Measurements from ENCODE around the gene BCL2.

BCL2 gene

GRCh38 chr18:63311118-63312018, 8.2 kb downstream of the BCL2 start:
- H3K36me3 ChIP-seq (ENCODE audit: control insufficient read depth, insufficient read depth, low read length) = no peaks in the 10 kb centered on the region
- no peak for DNase-seq
- H3K27ac ChIP-seq (ENCODE audit: insufficient read depth, low read length, poor library complexity, severe bottlenecking) = no peak overlapping the region
- H3K4me1 ChIP-seq (ENCODE audit: control insufficient read depth, insufficient read depth, low read length, poor library complexity, severe bottlenecking) = peaks cover 41% of the 10 kb centered on the region
- H3K4me3 ChIP-seq (ENCODE audit: insufficient read depth, low read depth, low read length, poor library complexity, severe bottlenecking) = no peak overlapping the region
- no peaks in the 10 kb centered on the region for H3K9me3 ChIP-seq (ENCODE audit: control insufficient read depth, low read length)
- H3K27me3 ChIP-seq (replicated peaks; ENCODE audit: control insufficient read depth, insufficient read depth, low read length, poor library complexity, severe bottlenecking) = no peaks in the 10 kb centered on the region

- Histone ChIP-seq H3K27me3 (replicated peaks; ENCODE audit: control insufficient read depth, insufficient read depth, low read length, poor library complexity, severe bottlenecking) (no peaks in the 10 kb centered on the region), H3K27ac (ENCODE audit: insufficient read depth, low read length, poor library complexity, severe bottlenecking) (peak overlapping the region; percentile 0), H3K4me1 (ENCODE audit: control insufficient read depth, insufficient read depth, low read length, poor library complexity, severe bottlenecking) (peaks cover 33% of the 10 kb centered on the region), H3K36me3 (ENCODE audit: control insufficient read depth, insufficient read depth, low read length) (no peaks in the 10 kb centered on the region), H3K9me3 (ENCODE audit: control insufficient read depth, low read length) (no peaks in the 10 kb centered on the region), H3K4me3 (ENCODE audit: insufficient read depth, low read depth, low read length, poor library complexity, severe bottlenecking) (no peak overlapping the region)
- no peak for DNase-seq
These were observed 10.1 kb downstream of the BCL2 start for GRCh38 chr18:63309422-63309821.

DNA sequence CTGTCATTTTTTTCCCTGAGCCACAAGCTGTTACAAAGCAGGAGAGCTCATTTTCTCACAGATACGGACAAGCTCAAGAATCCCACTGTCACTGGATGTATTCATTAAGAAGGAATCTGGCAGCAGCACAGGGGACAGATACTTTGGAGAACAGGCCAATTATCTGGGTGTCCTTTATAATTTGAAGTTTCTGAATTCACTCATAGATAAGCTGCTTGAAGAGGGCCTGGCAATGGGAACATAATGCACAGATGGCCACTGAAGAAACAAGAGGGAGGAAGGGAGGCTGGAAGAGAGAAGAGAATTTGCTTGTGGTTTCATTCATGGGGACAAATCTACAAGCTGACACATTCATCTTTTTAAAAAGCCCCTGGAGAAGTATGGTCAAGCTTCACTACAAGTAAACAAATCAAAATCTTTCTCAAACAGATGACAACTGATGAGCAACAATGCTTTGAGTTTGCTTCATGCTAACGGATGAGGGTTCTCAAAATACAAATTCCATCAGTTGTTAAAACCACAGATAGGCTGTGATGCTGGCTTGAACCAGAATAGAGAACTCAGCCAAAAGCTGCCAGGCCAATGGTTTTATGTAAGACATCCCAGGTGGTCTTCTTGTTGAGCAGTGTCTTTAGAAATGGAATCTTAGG, 11.9 kb downstream of the BCL2 start:
- Histone ChIP-seq H3K4me1 (ENCODE audit: control insufficient read depth, insufficient read depth, low read length, poor library complexity, severe bottlenecking) (peaks cover 38% of the 10 kb centered on the region), H3K4me3 (ENCODE audit: insufficient read depth, low read depth, low read length, poor library complexity, severe bottlenecking) (no peak overlapping the region)

GRCh38 chr18:63306819-63307550, 12.6 kb downstream of the BCL2 start:
- Histone ChIP-seq H3K4me1 (ENCODE audit: control insufficient read depth, insufficient read depth, low read length, poor library complexity, severe bottlenecking) (peaks cover 39% of the 10 kb centered on the region), H3K27me3 (replicated peaks; ENCODE audit: control insufficient read depth, insufficient read depth, low read length, poor library complexity, severe bottlenecking) (no peaks in the 10 kb centered on the region)
- no peak for DNase-seq

More for the DNA sequence above, 11.9 kb downstream of the BCL2 start:
- DNase-seq = no peak
- H3K9me3 ChIP-seq (ENCODE audit: control insufficient read depth, low read length) = no peaks in the 10 kb centered on the region
- no peaks in the 10 kb centered on the region for H3K36me3 ChIP-seq (ENCODE audit: control insufficient read depth, insufficient read depth, low read length)
- no peaks in the 10 kb centered on the region for H3K27me3 ChIP-seq (replicated peaks; ENCODE audit: control insufficient read depth, insufficient read depth, low read length, poor library complexity, severe bottlenecking)
- peak overlapping the region; percentile 48 for H3K27ac ChIP-seq (ENCODE audit: insufficient read depth, low read length, poor library complexity, severe bottlenecking)

DNA sequence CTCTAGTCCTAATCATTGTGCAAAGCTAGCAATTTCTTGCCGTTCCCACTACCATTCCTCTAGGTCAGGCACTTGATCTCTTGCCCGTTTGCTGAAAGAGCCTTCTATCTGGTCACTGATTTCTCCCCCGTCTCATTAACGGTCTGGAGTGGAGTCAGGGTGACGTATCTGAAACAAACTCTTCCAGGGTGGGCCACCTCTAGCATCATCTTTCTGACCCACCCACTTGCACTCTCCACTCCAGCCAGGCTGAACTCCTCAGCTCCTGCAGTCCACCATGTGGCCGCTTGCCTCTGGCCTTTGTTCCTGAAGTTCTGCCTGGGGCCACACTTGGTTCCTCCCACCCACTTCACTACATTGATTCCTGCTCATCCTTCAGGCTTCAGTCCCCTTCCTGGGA, 13.3 kb downstream of the BCL2 start:
- Histone ChIP-seq H3K9me3 (ENCODE audit: control insufficient read depth, low read length) (no peaks in the 10 kb centered on the region), H3K27me3 (replicated peaks; ENCODE audit: control insufficient read depth, insufficient read depth, low read length, poor library complexity, severe bottlenecking) (no peaks in the 10 kb centered on the region), H3K36me3 (ENCODE audit: control insufficient read depth, insufficient read depth, low read length) (peaks cover 5% of the 10 kb centered on the region), H3K4me3 (ENCODE audit: insufficient read depth, low read depth, low read length, poor library complexity, severe bottlenecking) (no peak overlapping the region), H3K27ac (ENCODE audit: insufficient read depth, low read length, poor library complexity, severe bottlenecking) (no peak overlapping the region), H3K4me1 (ENCODE audit: control insufficient read depth, insufficient read depth, low read length, poor library complexity, severe bottlenecking) (peaks cover 40% of the 10 kb centered on the region)
- no peak for DNase-seq

More at GRCh38 chr18:63306819-63307550, 12.6 kb downstream of the BCL2 start:
- no peak overlapping the region for H3K27ac ChIP-seq (ENCODE audit: insufficient read depth, low read length, poor library complexity, severe bottlenecking)
- no peaks in the 10 kb centered on the region for H3K36me3 ChIP-seq (ENCODE audit: control insufficient read depth, insufficient read depth, low read length)
- no peak overlapping the region for H3K4me3 ChIP-seq (ENCODE audit: insufficient read depth, low read depth, low read length, poor library complexity, severe bottlenecking)
- H3K9me3 ChIP-seq (ENCODE audit: control insufficient read depth, low read length) = no peaks in the 10 kb centered on the region

DNA sequence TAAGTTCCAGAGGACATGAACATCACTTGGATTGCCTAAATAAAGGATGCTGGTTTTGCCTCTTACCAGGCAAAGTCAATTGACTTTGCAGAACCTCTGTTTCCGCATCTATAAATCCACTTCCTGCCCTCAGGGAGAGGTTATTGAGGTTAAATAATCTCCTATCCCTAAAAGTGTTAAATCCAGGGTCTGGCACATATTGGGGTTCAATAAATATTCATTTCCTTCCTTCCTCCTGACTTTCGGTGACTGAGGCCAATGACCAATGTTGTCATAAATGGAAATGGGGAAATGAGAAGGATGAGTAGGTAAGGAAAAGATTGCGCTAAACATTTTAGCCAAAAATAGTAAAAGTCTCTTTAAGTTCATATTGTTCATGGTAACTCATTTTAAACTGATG, 16.0 kb downstream of the BCL2 start:
- peaks cover 53% of the 10 kb centered on the region for H3K4me1 ChIP-seq (ENCODE audit: control insufficient read depth, insufficient read depth, low read length, poor library complexity, severe bottlenecking)
- H3K27me3 ChIP-seq (replicated peaks; ENCODE audit: control insufficient read depth, insufficient read depth, low read length, poor library complexity, severe bottlenecking) = no peaks in the 10 kb centered on the region
- H3K9me3 ChIP-seq (ENCODE audit: control insufficient read depth, low read length) = no peaks in the 10 kb centered on the region
- peak overlapping the region; percentile 26 for H3K27ac ChIP-seq (ENCODE audit: insufficient read depth, low read length, poor library complexity, severe bottlenecking)
- H3K36me3 ChIP-seq (ENCODE audit: control insufficient read depth, insufficient read depth, low read length) = peaks cover 10% of the 10 kb centered on the region
- no peak overlapping the region for H3K4me3 ChIP-seq (ENCODE audit: insufficient read depth, low read depth, low read length, poor library complexity, severe bottlenecking)
- DNase-seq = no peak

DNA sequence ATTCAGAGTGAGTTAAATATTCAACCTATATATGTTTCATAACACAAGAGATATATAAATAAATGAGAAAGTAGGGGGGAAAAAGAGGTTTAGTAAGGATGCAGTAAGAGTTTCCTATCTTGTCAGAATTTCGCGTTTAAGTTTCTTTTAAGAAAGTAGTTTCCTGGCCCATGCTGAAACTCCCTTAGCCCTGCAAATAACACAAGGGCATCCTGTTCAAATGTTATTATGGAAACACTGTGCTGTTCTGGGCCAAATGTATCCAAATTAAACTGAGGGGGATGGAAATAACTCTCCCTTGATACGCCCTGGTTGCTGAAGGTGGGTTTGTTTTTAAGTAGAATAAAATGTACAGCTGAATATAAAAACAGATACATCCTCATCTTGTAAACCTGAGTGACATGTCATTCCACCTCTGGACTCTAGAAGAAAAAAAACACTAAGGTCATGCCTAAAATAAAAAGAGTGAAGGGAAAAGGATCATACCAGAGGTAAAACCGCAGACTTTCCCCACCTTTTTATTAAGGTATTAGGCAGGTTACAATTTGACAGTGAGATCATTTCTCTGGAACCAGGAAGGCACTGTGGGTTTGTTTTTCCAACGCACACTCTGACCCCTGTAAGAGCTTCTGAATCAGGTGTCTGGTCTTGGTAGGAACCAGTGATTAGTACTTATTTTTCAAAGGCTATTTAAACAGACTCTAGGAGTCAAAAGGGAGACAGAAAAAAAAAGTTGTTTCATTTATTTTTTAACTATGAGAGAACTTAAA, 16.7 kb downstream of the BCL2 start:
- H3K9me3 ChIP-seq (ENCODE audit: control insufficient read depth, low read length) = no peaks in the 10 kb centered on the region
- H3K27me3 ChIP-seq (replicated peaks; ENCODE audit: control insufficient read depth, insufficient read depth, low read length, poor library complexity, severe bottlenecking) = no peaks in the 10 kb centered on the region
- H3K4me1 ChIP-seq (ENCODE audit: control insufficient read depth, insufficient read depth, low read length, poor library complexity, severe bottlenecking) = peaks cover 55% of the 10 kb centered on the region
- peak overlapping the region; percentile 27 for H3K27ac ChIP-seq (ENCODE audit: insufficient read depth, low read length, poor library complexity, severe bottlenecking)
- DNase-seq = no peak
- H3K36me3 ChIP-seq (ENCODE audit: control insufficient read depth, insufficient read depth, low read length) = peaks cover 16% of the 10 kb centered on the region
- H3K4me3 ChIP-seq (ENCODE audit: insufficient read depth, low read depth, low read length, poor library complexity, severe bottlenecking) = peak overlapping the region; percentile 9

DNA sequence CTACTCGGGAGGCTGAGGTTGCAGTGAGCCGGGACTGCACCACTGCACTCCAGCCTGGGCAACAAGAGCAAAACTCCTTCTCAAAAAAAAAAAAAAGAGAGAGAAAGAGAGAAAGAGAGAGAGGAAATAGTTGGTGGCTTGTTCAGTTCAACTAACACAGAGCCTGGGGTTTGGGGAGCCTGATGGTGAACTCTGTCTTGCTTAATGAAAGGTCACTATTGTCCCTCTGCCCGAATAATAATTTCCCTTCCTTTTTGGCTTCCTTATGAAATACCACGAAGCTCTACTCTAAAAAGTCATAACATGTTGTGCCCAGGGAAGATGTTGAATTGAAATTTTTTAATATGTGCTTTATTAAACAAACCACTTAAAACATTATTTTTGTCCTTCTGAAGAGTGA, 17.3 kb downstream of the BCL2 start:
- Histone ChIP-seq H3K27ac (ENCODE audit: insufficient read depth, low read length, poor library complexity, severe bottlenecking) (no peak overlapping the region), H3K36me3 (ENCODE audit: control insufficient read depth, insufficient read depth, low read length) (peaks cover 20% of the 10 kb centered on the region), H3K4me3 (ENCODE audit: insufficient read depth, low read depth, low read length, poor library complexity, severe bottlenecking) (no peak overlapping the region), H3K4me1 (ENCODE audit: control insufficient read depth, insufficient read depth, low read length, poor library complexity, severe bottlenecking) (peaks cover 55% of the 10 kb centered on the region), H3K9me3 (ENCODE audit: control insufficient read depth, low read length) (no peaks in the 10 kb centered on the region), H3K27me3 (replicated peaks; ENCODE audit: control insufficient read depth, insufficient read depth, low read length, poor library complexity, severe bottlenecking) (no peaks in the 10 kb centered on the region)
- DNase-seq = no peak

- no peak for DNase-seq
- no peaks in the 10 kb centered on the region for H3K27me3 ChIP-seq (replicated peaks; ENCODE audit: control insufficient read depth, insufficient read depth, low read length, poor library complexity, severe bottlenecking)
- no peaks in the 10 kb centered on the region for H3K9me3 ChIP-seq (ENCODE audit: control insufficient read depth, low read length)
- H3K36me3 ChIP-seq (ENCODE audit: control insufficient read depth, insufficient read depth, low read length) = peaks cover 20% of the 10 kb centered on the region
- H3K4me1 ChIP-seq (ENCODE audit: control insufficient read depth, insufficient read depth, low read length, poor library complexity, severe bottlenecking) = peaks cover 55% of the 10 kb centered on the region
- H3K4me3 ChIP-seq (ENCODE audit: insufficient read depth, low read depth, low read length, poor library complexity, severe bottlenecking) = no peak overlapping the region
- H3K27ac ChIP-seq (ENCODE audit: insufficient read depth, low read length, poor library complexity, severe bottlenecking) = peak overlapping the region; percentile 1
These were observed 18.1 kb downstream of the BCL2 start for GRCh38 chr18:63301434-63301833.

Data from effector memory CD4-positive, alpha-beta T cell (primary cell).